Right ventricle myocardium inferior (tissue), 1 donor: ENCODE data around the gene CFAP20DC. TPM values are rescaled to one million over a fixed set of nuclear protein-coding genes. Genes with fewer than 3 reads are reported as not detected.
"Not testable (repeated sequence)": the region's sequence is repeated elsewhere in the genome, so short reads cannot be mapped to it uniquely, and the experiment has no call there.

Source experiments
- ATAC-seq: fragments of 200-7000 bp; cut with Tn5 transposase; one replicate; pipeline ENCODE4 v1.9.1; 2020; ENCODE audit warnings: mild to moderate bottlenecking, moderate library complexity
- DNase-seq: peaks from one replicate; pipeline ENCODE4 v3.0.0; 2021; ENCODE audit errors: missing footprints
- intact Hi-C: fragments of 100-400 bp; cut with DNase I; formaldehyde crosslinking; loops from one replicate; pipeline ENCODE4 v1.11.0; 2022
- total RNA-seq: library from RNA; stranded (reverse); fragmentation: NEBNext Ultra II Directional; extraction: Animal tissue kit (Norgen Biotek cat#: 25700); gene quantifications from one replicate; pipeline ENCODE4 v1.2.1, GENCODE V29; 2021
- donor health status: DM: no; HTN: yes; CAD: no; lungs with severe emphysema.

The CFAP20DC gene
- total RNA-seq, 1 donor from 2014 or later = 0.22 TPM

GRCh38 chr3:58897646-58898045 is 152.2 kb downstream of the CFAP20DC start:
- intact Hi-C loops = no loop called here
- DNase-seq (no peak), ATAC-seq (no peak)

GRCh38 chr3:58895678-58896077 is 154.1 kb downstream of the CFAP20DC start:
- intact Hi-C loops, DNase-seq, ATAC-seq: not testable (repeated sequence)

- DNase-seq, ATAC-seq, intact Hi-C loops: not testable (repeated sequence)
These were observed 157.3 kb downstream of the CFAP20DC start for GRCh38 chr3:58892526-58892925.

- intact Hi-C loops = no loop called here
- ATAC-seq = no peak
- DNase-seq = no peak
These were observed 161.7 kb downstream of the CFAP20DC start for GRCh38 chr3:58888087-58888486.

- ATAC-seq (no peak), DNase-seq (no peak)
- intact Hi-C loops = no loop called here
These were observed 165.4 kb downstream of the CFAP20DC start for GRCh38 chr3:58884453-58884852.

- ATAC-seq (no peak), DNase-seq (no peak)
- intact Hi-C loops = no loop called here
These were observed 169.6 kb downstream of the CFAP20DC start for GRCh38 chr3:58880182-58880581.

- DNase-seq (no peak), ATAC-seq (no peak)
- intact Hi-C loops = no loop called here
These were observed 175.0 kb downstream of the CFAP20DC start for GRCh38 chr3:58874795-58875194.

- ATAC-seq (no peak), DNase-seq (no peak)
- intact Hi-C loops = no loop called here
These were observed 175.5 kb downstream of the CFAP20DC start for GRCh38 chr3:58874248-58874741.

GRCh38 chr3:58868097-58868779 is 181.6 kb downstream of the CFAP20DC start:
- ATAC-seq = no peak
- intact Hi-C loops = no loop called here
- no peak for DNase-seq

GRCh38 chr3:58867621-58868020 is 182.2 kb downstream of the CFAP20DC start:
- no peak for ATAC-seq
- intact Hi-C loops = no loop called here
- DNase-seq = no peak

GRCh38 chr3:58866079-58866478 is 183.7 kb downstream of the CFAP20DC start:
- intact Hi-C loops = no loop called here
- DNase-seq = no peak
- ATAC-seq = no peak

- no peak for DNase-seq
- no peak for ATAC-seq
- intact Hi-C loops = no loop called here
These were observed 185.3 kb downstream of the CFAP20DC start for GRCh38 chr3:58864480-58864879.

- DNase-seq = no peak
- intact Hi-C loops = no loop called here
- ATAC-seq = no peak
These were observed 186.6 kb downstream of the CFAP20DC start for GRCh38 chr3:58863206-58863605.

GRCh38 chr3:58861551-58861950 is 188.3 kb downstream of the CFAP20DC start:
- DNase-seq (no peak), ATAC-seq (no peak)
- intact Hi-C loops = no loop called here

GRCh38 chr3:58858126-58858525 is 191.7 kb downstream of the CFAP20DC start:
- intact Hi-C loops = no loop called here
- no peak for ATAC-seq
- no peak for DNase-seq

GRCh38 chr3:58857402-58857801 is 192.4 kb downstream of the CFAP20DC start:
- intact Hi-C loops = no loop called here
- ATAC-seq (no peak), DNase-seq (no peak)

GRCh38 chr3:58848826-58849225 is 201.0 kb downstream of the CFAP20DC start:
- intact Hi-C loops = no loop called here
- ATAC-seq = no peak
- DNase-seq = no peak

- DNase-seq, intact Hi-C loops, ATAC-seq: not testable (repeated sequence)
These were observed 207.6 kb downstream of the CFAP20DC start for GRCh38 chr3:58842050-58842747.

- intact Hi-C loops = no loop called here
These were observed 208.9 kb downstream of the CFAP20DC start for GRCh38 chr3:58840949-58841348.

GRCh38 chr3:58839964-58840363 is 209.9 kb downstream of the CFAP20DC start:
- intact Hi-C loops = no loop called here
- ATAC-seq (no peak), DNase-seq (no peak)

More at GRCh38 chr3:58840949-58841348, 208.9 kb downstream of the CFAP20DC start:
- DNase-seq (no peak), ATAC-seq (no peak)
